CD4-positive, alpha-beta T cell (primary cell): ENCODE data around the gene RAD51B. TPM values are rescaled to one million over a fixed set of nuclear protein-coding genes. Genes with fewer than 3 reads are reported as not detected.

Experiments used
- ATAC-seq: fragments of 200-7000 bp; cut with Tn5 transposase; one replicate; pipeline ENCODE4 v1.10.0; 2022; ENCODE audit warnings: mild to moderate bottlenecking; ENCODE audit not compliant: poor library complexity
- CTCF ChIA-PET: fragments of 350-600 bp; sonication (Branson Sonifier 250); formaldehyde crosslinking; loops from one replicate; lab custom pipeline; 2021; ENCODE audit warnings: antibody characterized with exemption, inconsistent platforms; lab: Charles Lee
- POLR2A ChIA-PET: fragments of 350-600 bp; sonication (Branson Sonifier 250); formaldehyde crosslinking; loops from one replicate; lab custom pipeline; 2021; ENCODE audit warnings: antibody characterized with exemption, inconsistent platforms; lab: Charles Lee
- DNase-seq, 14 experiments: peaks; one replicate each; pipeline ENCODE4 v3.0.0-alpha.2; 2013 to 2020; ENCODE audit warnings: mixed read lengths in 2 of 14
- H3K27ac ChIP-seq, 2 donors: one replicate each; pipeline versions ENCODE4 v1.5.1 to v1.7.0; 2013; ENCODE audit warnings: low read length in 2 of 2, low read depth in 1 of 2, mild to moderate bottlenecking in 1 of 2
- H3K27me3 ChIP-seq, 2 experiments: 1 replicate in 1 of 2; 2 replicates in 1 of 2; pipeline versions ENCODE4 v1.6.1 to v1.7.0; 2013; ENCODE audit warnings: low read length in 2 of 2, control low read depth in 1 of 2, mild to moderate bottlenecking in 1 of 2, moderate library complexity in 1 of 2; ENCODE audit not compliant: insufficient read depth in 2 of 2, control insufficient read depth in 1 of 2
- H3K36me3 ChIP-seq: one replicate; pipeline ENCODE4 v1.6.1; 2013; ENCODE audit warnings: low read length, control low read depth; ENCODE audit not compliant: insufficient read depth
- H3K4me1 ChIP-seq: one replicate; pipeline ENCODE4 v1.6.1; 2013; ENCODE audit warnings: low read length, control low read depth; ENCODE audit not compliant: insufficient read depth
- H3K4me3 ChIP-seq: one replicate; pipeline ENCODE4 v1.5.1; 2013; ENCODE audit warnings: mild to moderate bottlenecking, low read length, moderate library complexity
- H3K9me3 ChIP-seq, 2 experiments: 1 replicate in 1 of 2; 2 replicates in 1 of 2; pipeline versions ENCODE4 v1.6.1 to v1.7.0; 2013; ENCODE audit warnings: low read length in 2 of 2, mild to moderate bottlenecking in 2 of 2, control low read depth in 1 of 2, moderate library complexity in 1 of 2; ENCODE audit not compliant: control insufficient read depth in 1 of 2, insufficient read depth in 1 of 2
- H3K27ac Mint-ChIP-seq: one replicate; pipeline ENCODE4 v1.8.0; 2020; ENCODE audit warnings: mixed read lengths
- H3K27me3 Mint-ChIP-seq: one replicate; pipeline ENCODE4 v1.8.0; 2021; ENCODE audit warnings: mixed read lengths
- H3K36me3 Mint-ChIP-seq: one replicate; pipeline ENCODE4 v1.8.0; 2021; ENCODE audit warnings: low read depth, mixed read lengths
- H3K4me1 Mint-ChIP-seq: one replicate; pipeline ENCODE4 v1.8.0; 2021; ENCODE audit warnings: low read depth, mixed read lengths
- H3K4me3 Mint-ChIP-seq: one replicate; pipeline ENCODE4 v1.8.0; 2020; ENCODE audit warnings: mild to moderate bottlenecking, mixed read lengths
- H3K9me3 Mint-ChIP-seq: one replicate; pipeline ENCODE4 v1.8.0; 2020; ENCODE audit warnings: mixed read lengths
- intact Hi-C, 2 experiments: fragments of 100-400 bp; cut with DNase I in 1 of 2; cut with micrococcal nuclease in 1 of 2; formaldehyde crosslinking; loops; one replicate each; pipeline versions ENCODE4 v1.15.1 to v1.9.0; 2023 to 2025; cut with DNase I, micrococcal nuclease
- total RNA-seq, 174 experiments: library from RNA in 2 of 174; stranded (reverse) in 2 of 174; gene quantifications; one replicate each; pipeline ENCODE4 v1.2.3 and lab custom pipeline; 2021 to 2026
- TF ChIP-seq, protein P1 (sequence below): fragments of 200-600 bp; IDR thresholded peaks from one replicate; pipeline ENCODE4 v1.8.0; 2022; ENCODE audit warnings: antibody characterized with exemption, mild to moderate bottlenecking

RAD51B gene
- total RNA-seq, 2 experiments from 2014 or later = 18.4 to 20.0 TPM

DNA sequence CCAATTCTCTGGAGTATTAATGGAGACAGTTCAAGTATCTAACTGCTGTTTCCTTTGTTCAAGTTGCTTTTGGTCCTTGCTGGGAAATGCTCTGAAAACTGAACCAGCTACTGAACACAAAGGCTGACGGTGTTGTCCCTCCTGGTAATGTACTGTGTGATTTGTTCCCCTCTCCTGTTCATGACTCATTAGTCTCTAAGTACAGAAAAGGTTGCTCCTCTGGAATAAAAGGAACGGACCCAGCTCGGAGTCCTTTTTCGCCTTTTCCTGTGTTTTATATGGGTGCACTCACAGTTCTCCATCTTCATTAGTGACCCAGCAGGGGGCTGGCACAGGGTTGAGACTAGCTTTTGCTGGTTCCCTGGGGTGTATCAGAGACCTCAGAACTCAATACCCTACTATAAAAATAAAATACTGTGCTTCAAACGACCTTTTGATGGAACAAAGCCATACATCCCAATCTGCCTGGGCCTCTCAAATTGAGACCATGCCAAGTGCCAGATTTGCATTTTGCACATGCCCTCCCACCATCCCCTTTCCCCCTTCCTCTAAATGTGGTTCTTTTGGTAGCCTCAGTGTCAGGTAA lies 269.7 kb downstream of the RAD51B start:
- no peak overlapping the region for H3K27ac Mint-ChIP-seq
- H3K4me3 ChIP-seq = no peak overlapping the region
- H3K27ac ChIP-seq = no peak overlapping the region
- H3K27me3 Mint-ChIP-seq = no peaks in the 10 kb centered on the region
- H3K4me1 ChIP-seq = no peaks in the 10 kb centered on the region
- no peak for DNase-seq
- peaks cover 0 to 5% of the 10 kb centered on the region in 2 experiments for H3K9me3 ChIP-seq
- H3K4me1 Mint-ChIP-seq = peaks cover 18% of the 10 kb centered on the region
- no peaks in the 10 kb centered on the region for H3K27me3 ChIP-seq
- ATAC-seq = no peak
- TF ChIP-seq, protein P1, sequence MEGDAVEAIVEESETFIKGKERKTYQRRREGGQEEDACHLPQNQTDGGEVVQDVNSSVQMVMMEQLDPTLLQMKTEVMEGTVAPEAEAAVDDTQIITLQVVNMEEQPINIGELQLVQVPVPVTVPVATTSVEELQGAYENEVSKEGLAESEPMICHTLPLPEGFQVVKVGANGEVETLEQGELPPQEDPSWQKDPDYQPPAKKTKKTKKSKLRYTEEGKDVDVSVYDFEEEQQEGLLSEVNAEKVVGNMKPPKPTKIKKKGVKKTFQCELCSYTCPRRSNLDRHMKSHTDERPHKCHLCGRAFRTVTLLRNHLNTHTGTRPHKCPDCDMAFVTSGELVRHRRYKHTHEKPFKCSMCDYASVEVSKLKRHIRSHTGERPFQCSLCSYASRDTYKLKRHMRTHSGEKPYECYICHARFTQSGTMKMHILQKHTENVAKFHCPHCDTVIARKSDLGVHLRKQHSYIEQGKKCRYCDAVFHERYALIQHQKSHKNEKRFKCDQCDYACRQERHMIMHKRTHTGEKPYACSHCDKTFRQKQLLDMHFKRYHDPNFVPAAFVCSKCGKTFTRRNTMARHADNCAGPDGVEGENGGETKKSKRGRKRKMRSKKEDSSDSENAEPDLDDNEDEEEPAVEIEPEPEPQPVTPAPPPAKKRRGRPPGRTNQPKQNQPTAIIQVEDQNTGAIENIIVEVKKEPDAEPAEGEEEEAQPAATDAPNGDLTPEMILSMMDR = no peak
- CTCF ChIA-PET = no interaction called here
- no peaks in the 10 kb centered on the region for H3K36me3 Mint-ChIP-seq
- no peaks in the 10 kb centered on the region for H3K36me3 ChIP-seq
- no peaks in the 10 kb centered on the region for H3K9me3 Mint-ChIP-seq
- no peak overlapping the region for H3K4me3 Mint-ChIP-seq
- POLR2A ChIA-PET = no interaction called here
- intact Hi-C loops = no loop called here

DNA sequence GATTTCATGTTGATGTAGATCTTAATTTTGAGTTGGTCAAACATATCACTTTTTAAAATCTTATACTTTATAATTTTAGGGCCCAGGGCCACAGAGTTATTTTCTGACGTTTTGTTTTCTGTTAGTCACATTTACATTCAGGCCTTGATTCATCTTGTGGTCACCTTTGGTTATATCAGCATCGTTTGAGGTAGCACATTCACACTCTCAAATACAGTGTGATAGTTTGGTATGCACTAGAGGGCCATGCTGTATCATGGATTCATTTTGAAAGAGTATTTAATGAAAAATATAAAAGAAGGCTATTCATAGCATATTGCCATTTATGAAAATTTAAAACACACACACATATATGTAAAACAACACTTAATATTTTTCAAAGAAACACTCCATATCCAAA lies 274.6 kb downstream of the RAD51B start:
- Histone ChIP-seq H3K36me3 (no peaks in the 10 kb centered on the region), H3K4me1 (no peaks in the 10 kb centered on the region), H3K9me3 (no peaks in the 10 kb centered on the region), H3K27me3 (no peaks in the 10 kb centered on the region), H3K4me3 (no peak overlapping the region), H3K27ac (no peak overlapping the region)
- Mint-ChIP-seq H3K4me3 (no peak overlapping the region), H3K27me3 (no peaks in the 10 kb centered on the region), H3K27ac (no peak overlapping the region), H3K9me3 (no peaks in the 10 kb centered on the region), H3K4me1 (peaks cover 2% of the 10 kb centered on the region), H3K36me3 (peaks cover 14% of the 10 kb centered on the region)
- ATAC-seq = no peak
- no peak for DNase-seq
- TF ChIP-seq, protein P1 = no peak
- ChIA-PET CTCF (no interaction called here), POLR2A (no interaction called here)
- intact Hi-C loops = no loop called here

DNA sequence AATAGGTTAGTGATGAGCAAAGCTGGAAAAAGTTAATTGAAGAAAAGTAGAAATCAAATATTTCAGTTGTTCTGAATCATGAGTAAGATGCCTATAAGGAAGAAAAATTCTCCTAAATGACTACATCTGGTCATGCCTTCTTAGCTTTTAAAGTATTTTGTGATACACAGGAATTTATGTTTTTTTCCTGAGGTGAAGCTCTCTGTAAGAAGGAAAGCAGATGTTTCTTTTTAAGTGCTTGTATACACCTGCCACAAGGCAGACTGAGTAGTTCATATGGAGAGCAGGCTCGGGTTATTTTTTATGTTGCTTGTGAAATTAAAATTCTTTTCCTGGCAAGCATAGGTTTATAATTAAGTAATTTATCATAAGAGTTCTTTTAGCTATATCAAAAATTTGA lies 275.2 kb downstream of the RAD51B start:
- ChIA-PET POLR2A (no interaction called here), CTCF (no interaction called here)
- Mint-ChIP-seq H3K4me1 (no peaks in the 10 kb centered on the region), H3K36me3 (peaks cover 20% of the 10 kb centered on the region), H3K27me3 (no peaks in the 10 kb centered on the region), H3K4me3 (no peak overlapping the region), H3K27ac (no peak overlapping the region), H3K9me3 (no peaks in the 10 kb centered on the region)
- ATAC-seq (no peak), DNase-seq (no peak)
- Histone ChIP-seq H3K36me3 (no peaks in the 10 kb centered on the region), H3K27me3 (no peaks in the 10 kb centered on the region), H3K27ac (no peak overlapping the region), H3K4me1 (no peaks in the 10 kb centered on the region), H3K4me3 (no peak overlapping the region), H3K9me3 (no peaks in the 10 kb centered on the region)
- intact Hi-C loops = no loop called here
- TF ChIP-seq, protein P1 = no peak
